AG04450 (cell line): ENCODE results near the gene ACTBL2. TPM values are rescaled to one million over a fixed set of nuclear protein-coding genes. Genes with fewer than 3 reads are reported as not detected.
"Not testable (repeated sequence)": the region's sequence is repeated elsewhere in the genome, so short reads cannot be mapped to it uniquely, and the experiment has no call there.

Experiments
- CTCF ChIA-PET: fragments of 300-600, 350-600 bp; formaldehyde crosslinking; extraction: SDS; loops from one replicate; lab custom pipeline; 2022; ENCODE audit warnings: antibody characterized with exemption, inconsistent platforms; lab: Charles Lee
- POLR2A ChIA-PET: fragments of 350-600 bp; formaldehyde crosslinking; extraction: SDS; loops from one replicate; lab custom pipeline; 2021; ENCODE audit warnings: antibody characterized with exemption, inconsistent platforms; lab: Yijun Ruan, JAX
- DNase-seq: peaks from one replicate; pipeline ENCODE4 v3.0.0-alpha.2; 2011; ENCODE audit warnings: low read depth, low spot score
- H3K27ac ChIP-seq: one replicate; pipeline ENCODE4 v1.5.1; 2012; ENCODE audit warnings: low read depth, low read length, control low read depth
- H3K27me3 ChIP-seq: one replicate; pipeline ENCODE4 v1.6.0; 2012; ENCODE audit warnings: low read length; ENCODE audit not compliant: control insufficient read depth, insufficient read depth
- H3K4me3 ChIP-seq: 2 replicates; pipeline ENCODE4 v1.5.1; 2011; ENCODE audit warnings: mild to moderate bottlenecking, low read depth, low read length, control low read depth
- H3K9me3 ChIP-seq: 2 replicates; pipeline ENCODE4 v1.5.1; 2012; ENCODE audit warnings: low read length; ENCODE audit not compliant: control insufficient read depth, insufficient read depth
- CTCF ChIP-seq: IDR thresholded peaks from 2 replicates; pipeline ENCODE4 v1.5.1; 2011; ENCODE audit warnings: low read depth, low read length, control low read depth, inconsistent platforms
- polyA minus RNA-seq: library from RNA; depleted of rRNA, polyadenylated mRNA; stranded (reverse); fragments of >200 nt; gene quantifications from 2 replicates; pipeline ENCODE4 v1.2.3, GENCODE V29; 2011; rRNA and poly(A)+ RNA removed
- polyA plus RNA-seq: library from polyadenylated mRNA; depleted of rRNA; stranded (reverse); fragments of >200 nt; gene quantifications from 2 replicates; pipeline ENCODE4 v1.2.3, GENCODE V29; 2011; rRNA removed

ACTBL2 gene
- polyA plus RNA-seq (0.38 and 0.45 TPM in 2 replicates), polyA minus RNA-seq (0.91 and 1.1 TPM in 2 replicates)

GRCh38 chr5:57482671-57483106 lies at the start of gene ACTBL2:
Gene ACTBL2 (minus strand): TSS chr5:57482811. CDS start chr5:57482707, 104 bp downstream.
- DNase-seq: no peak
- CTCF ChIA-PET: no interaction called here

DNA sequence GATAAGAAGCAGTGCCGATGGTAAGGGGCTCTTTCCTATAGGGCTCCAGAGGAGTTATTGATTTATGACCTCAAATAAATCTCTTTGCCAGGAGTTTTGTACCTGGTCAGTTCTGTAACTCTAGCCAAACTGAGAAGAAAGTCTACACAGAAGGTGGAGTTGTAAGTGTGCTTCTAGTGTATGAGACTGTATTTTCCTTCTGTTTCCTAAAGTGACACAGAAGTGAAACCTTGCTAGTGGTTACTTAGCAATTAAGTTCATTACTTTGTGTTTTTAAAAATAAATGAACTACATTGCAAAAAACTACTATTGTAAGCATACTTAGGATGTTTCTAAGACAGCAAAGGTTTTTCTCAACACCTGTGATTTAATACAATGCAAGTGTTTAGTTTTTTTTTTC lies 48.7 kb upstream of the ACTBL2 start:
- ChIA-PET POLR2A (no interaction called here), CTCF (no interaction called here)
- DNase-seq: no peak
- H3K27ac ChIP-seq: no peak overlapping the region
- H3K27me3 ChIP-seq: no peaks in the 10 kb centered on the region
- TF ChIP-seq CTCF: no peak
- no peaks in the 10 kb centered on the region for H3K9me3 ChIP-seq
- H3K4me3 ChIP-seq: no peak overlapping the region

More at GRCh38 chr5:57482671-57483106, at the start of gene ACTBL2:
- no peak for TF ChIP-seq CTCF
- Histone ChIP-seq H3K4me3 (no peak within 1 kb of the TSS), H3K27me3 (no peaks in the 10 kb centered on the region), H3K27ac (no peak within 1 kb of the TSS), H3K9me3 (0 out of 2 replicates have a peak, but pooled peaks cover 5% of the 10 kb centered on the region)
- POLR2A ChIA-PET: no interaction called here

- TF ChIP-seq CTCF: no peak
- no peak for DNase-seq
- Histone ChIP-seq H3K27ac (no peak overlapping the region), H3K27me3 (no peaks in the 10 kb centered on the region), H3K9me3 (no peaks in the 10 kb centered on the region), H3K4me3 (no peak overlapping the region)
- CTCF ChIA-PET: no interaction called here
- POLR2A ChIA-PET: no interaction called here
Observed at GRCh38 chr5:57529864-57530263, 47.3 kb upstream of the ACTBL2 start.

DNA sequence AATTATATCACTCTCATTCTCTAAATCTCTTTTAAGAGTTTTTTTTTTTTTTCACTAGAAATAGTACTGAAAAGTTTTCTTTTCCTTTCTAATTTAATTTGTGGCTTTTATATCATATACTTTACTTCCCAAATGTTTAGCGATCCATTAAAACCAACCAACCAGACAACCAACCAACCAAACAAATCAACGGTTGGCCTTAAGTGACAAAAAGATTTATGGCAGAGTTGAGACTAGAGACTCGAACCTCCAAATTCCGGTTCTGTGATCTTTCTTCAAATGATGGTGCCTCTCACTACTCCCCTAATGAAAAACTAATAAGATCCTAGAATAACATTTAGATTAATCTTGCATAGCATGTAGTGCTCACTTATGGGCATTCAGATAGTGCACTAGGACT lies 45.3 kb upstream of the ACTBL2 start:
- POLR2A ChIA-PET: no interaction called here
- H3K27me3 ChIP-seq: no peaks in the 10 kb centered on the region
- no peak for DNase-seq
- no peak overlapping the region for H3K4me3 ChIP-seq
- H3K27ac ChIP-seq: no peak overlapping the region
- no peaks in the 10 kb centered on the region for H3K9me3 ChIP-seq
- TF ChIP-seq CTCF: no peak
- CTCF ChIA-PET: no interaction called here

- peaks cover 8% of the 10 kb centered on the region; the same call in 1 of the 2 replicates for H3K9me3 ChIP-seq
- ChIA-PET POLR2A (no interaction called here), CTCF (interaction anchor here (1.1 kb wide), 1 partner anchor 936 kb away, joined by 5 read pairs; no protein-coding TSS in a partner anchor)
- no peaks in the 10 kb centered on the region for H3K27me3 ChIP-seq
- DNase-seq: no peak
- H3K4me3 ChIP-seq: no peak overlapping the region
- no peak overlapping the region for H3K27ac ChIP-seq
- TF ChIP-seq CTCF: no peak
Observed at GRCh38 chr5:57524348-57525060, 41.9 kb upstream of the ACTBL2 start.

GRCh38 chr5:57522477-57522876 lies 39.9 kb upstream of the ACTBL2 start:
- H3K9me3 ChIP-seq: peaks cover 16% of the 10 kb centered on the region
- CTCF ChIA-PET, DNase-seq, H3K27ac ChIP-seq, H3K27me3 ChIP-seq, H3K4me3 ChIP-seq, POLR2A ChIA-PET: not testable (repeated sequence)

DNA sequence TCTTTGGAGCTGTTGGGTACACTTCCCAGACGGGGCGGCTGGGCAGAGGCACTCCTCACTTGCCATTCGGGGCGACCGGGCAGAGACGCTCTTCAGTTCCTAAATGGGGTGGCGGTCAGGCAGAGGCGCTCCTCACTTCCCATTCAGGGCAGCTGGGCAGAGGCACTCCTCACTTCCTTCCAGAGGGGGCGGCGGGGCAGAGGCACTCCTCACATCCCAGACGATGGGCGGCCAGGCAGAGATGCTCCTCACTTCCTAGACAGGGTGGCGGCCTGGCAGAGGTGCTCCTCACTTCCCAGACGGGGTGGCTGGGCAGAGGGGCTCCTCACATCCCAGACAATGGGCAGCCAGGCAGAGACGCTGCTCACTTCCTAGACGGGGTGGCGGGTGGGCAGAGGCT lies 35.8 kb upstream of the ACTBL2 start:
- POLR2A ChIA-PET, H3K27ac ChIP-seq, H3K4me3 ChIP-seq, CTCF ChIA-PET, DNase-seq, H3K27me3 ChIP-seq: not testable (repeated sequence)
- peaks cover 16% of the 10 kb centered on the region for H3K9me3 ChIP-seq
